ENCODE results near the gene CGB1. TPM values are rescaled to one million over a fixed set of nuclear protein-coding genes. Genes with fewer than 3 reads are reported as not detected.
"Not testable (repeated sequence)": the region's sequence is repeated elsewhere in the genome, so short reads cannot be mapped to it uniquely, and the experiment has no call there.

The CGB1 gene
- total RNA-seq = not detected

GRCh38 chr19:49036815-49037214, at the start of gene CGB1:
Gene CGB1 (minus strand): TSS chr19:49036895. CDS start chr19:49036711, 184 bp downstream.
- H3K4me1 ChIP-seq; H3K9me3 ChIP-seq; DNase-seq (ENCODE audit: low spot score in 2 of 2); H3K36me3 ChIP-seq; H3K4me3 ChIP-seq; H3K27ac ChIP-seq; H3K27me3 ChIP-seq; intact Hi-C loops (cut with DNase I; ENCODE audit: low total_unique reads): not testable (repeated sequence)

- DNase-seq (ENCODE audit: low spot score in 2 of 2) = no peak
- no peaks in the 10 kb centered on the region for H3K27me3 ChIP-seq
- peaks cover 7 to 9% of the 10 kb centered on the region in 2 donors for H3K4me1 ChIP-seq
- peak overlapping the region in 1 of 2 donors; percentile 89 for H3K27ac ChIP-seq
- no peaks in the 10 kb centered on the region for H3K36me3 ChIP-seq
- TF ChIP-seq POLR2A (IDR thresholded peaks at IDR 0.05) = no peak
- no peak for TF ChIP-seq POLR2AphosphoS5 (IDR thresholded peaks at IDR 0.05)
- no peaks in the 10 kb centered on the region for H3K9me3 ChIP-seq
- H3K4me3 ChIP-seq = peak overlapping the region; percentile 86 to 94 (median 88)
- intact Hi-C loops (cut with DNase I; ENCODE audit: low total_unique reads) = no loop called here
Observed at GRCh38 chr19:49086296-49086695, 49.6 kb upstream of the CGB1 start.

- H3K27me3 ChIP-seq = no peaks in the 10 kb centered on the region
- peaks cover 7 to 9% of the 10 kb centered on the region in 2 donors for H3K4me1 ChIP-seq
- peak overlapping the region; percentile 86 to 94 (median 88) for H3K4me3 ChIP-seq
- no peaks in the 10 kb centered on the region for H3K36me3 ChIP-seq
- peak overlapping the region; percentile 89 to 93 for H3K27ac ChIP-seq
- no peaks in the 10 kb centered on the region for H3K9me3 ChIP-seq
- no peak for DNase-seq (ENCODE audit: low spot score in 2 of 2)
- intact Hi-C loops (cut with DNase I; ENCODE audit: low total_unique reads) = no loop called here
- TF ChIP-seq POLR2A (IDR thresholded peaks at IDR 0.05) (no peak), POLR2AphosphoS5 (IDR thresholded peaks at IDR 0.05) (no peak), CTCF (IDR thresholded peaks at IDR 0.05) (no peak)
Observed at GRCh38 chr19:49085868-49086232, 49.2 kb upstream of the CGB1 start.

GRCh38 chr19:49085020-49085867, 48.5 kb upstream of the CGB1 start, which contains the start of gene SNRNP70:
Gene SNRNP70 (plus strand): TSS chr19:49085451. CDS start chr19:49086415, 964 bp downstream.
- no peaks in the 10 kb centered on the region for H3K36me3 ChIP-seq
- H3K9me3 ChIP-seq = no peaks in the 10 kb centered on the region
- TF ChIP-seq POLR2A (IDR thresholded peaks at IDR 0.05) (peak; percentile 96), POLR2AphosphoS5 (IDR thresholded peaks at IDR 0.05) (peak; percentile 83 to 92 (median 85)), CTCF (IDR thresholded peaks at IDR 0.05) (peak in 1 of 3 donors; percentile 15)

GRCh38 chr19:49084206-49085019, 47.7 kb upstream of the CGB1 start:
- H3K27me3 ChIP-seq = no peaks in the 10 kb centered on the region
- intact Hi-C loops (cut with DNase I; ENCODE audit: low total_unique reads) = no loop called here
- H3K9me3 ChIP-seq = no peaks in the 10 kb centered on the region
- peaks cover 7 to 9% of the 10 kb centered on the region in 2 donors for H3K4me1 ChIP-seq
- H3K4me3 ChIP-seq = peak overlapping the region; percentile 86 to 94 (median 88)
- H3K36me3 ChIP-seq = no peaks in the 10 kb centered on the region
- TF ChIP-seq POLR2AphosphoS5 (IDR thresholded peaks at IDR 0.05) (no peak), CTCF (IDR thresholded peaks at IDR 0.05) (no peak), POLR2A (IDR thresholded peaks at IDR 0.05) (no peak)
- peak overlapping the region; percentile 89 to 93 for H3K27ac ChIP-seq
- DNase-seq (ENCODE audit: low spot score in 2 of 2) = no peak

More at GRCh38 chr19:49085020-49085867, 48.5 kb upstream of the CGB1 start, which contains the start of gene SNRNP70:
- peak; percentile 98 to 99 for DNase-seq (ENCODE audit: low spot score in 2 of 2)
- intact Hi-C loops (cut with DNase I; ENCODE audit: low total_unique reads) = no loop called here
- Histone ChIP-seq H3K4me1 (peaks cover 7 to 9% of the 10 kb centered on the region in 2 donors), H3K4me3 (peak within 1 kb of the TSS; percentile 86 to 94 (median 88)), H3K27me3 (no peaks in the 10 kb centered on the region), H3K27ac (peak within 1 kb of the TSS; percentile 89 to 93)

Measured in breast epithelium (tissue), 4 donors.